RWPE2 (cell line): ENCODE measurements around the gene EFNA5.

ENCODE experiments used
- ATAC-seq: fragments of 200-7000 bp; cut with Tn5 transposase; 3 replicates; pipeline ENCODE4 v1.9.1; 2021; ENCODE audit warnings: low read depth
- DNase-seq: peaks from one replicate; pipeline ENCODE4 v3.0.0-alpha.2; 2020; ENCODE audit warnings: low spot score
- H3K27ac ChIP-seq: fragments of 450-650 bp; 2 replicates; pipeline ENCODE4 v1.5.1; 2017; ENCODE audit warnings: mild to moderate bottlenecking; ENCODE audit not compliant: poor library complexity, severe bottlenecking
- H3K27me3 ChIP-seq: fragments of 250-450 bp; sonication (Bioruptor Pico); 2 replicates; pipeline ENCODE4 v1.5.1; 2021; ENCODE audit warnings: mild to moderate bottlenecking, moderate library complexity; ENCODE audit not compliant: insufficient read depth, poor library complexity, severe bottlenecking
- H3K36me3 ChIP-seq: fragments of 250-450 bp; sonication (Bioruptor Pico); 2 replicates; pipeline ENCODE4 v1.5.1; 2020; ENCODE audit warnings: low read depth, mild to moderate bottlenecking, moderate library complexity
- H3K4me1 ChIP-seq: fragments of 250-450 bp; sonication (Bioruptor Pico); 2 replicates; pipeline ENCODE4 v1.5.1; 2021; ENCODE audit warnings: mild to moderate bottlenecking, moderate library complexity; ENCODE audit not compliant: insufficient read depth, poor library complexity, severe bottlenecking
- H3K4me3 ChIP-seq: fragments of 250-450 bp; sonication (Bioruptor Pico); 2 replicates; pipeline ENCODE4 v1.5.1; 2021; ENCODE audit warnings: mild to moderate bottlenecking, moderate library complexity; ENCODE audit not compliant: severe bottlenecking
- H3K9me3 ChIP-seq: fragments of 250-450 bp; sonication (Bioruptor Pico); 2 replicates; pipeline ENCODE4 v1.5.1; 2021; ENCODE audit warnings: mild to moderate bottlenecking, moderate library complexity; ENCODE audit not compliant: severe bottlenecking
- TF ChIP-seq, protein P1 (sequence below): fragments of 450-650 bp; IDR thresholded peaks from one replicate; pipeline ENCODE4 v1.5.1; 2017; ENCODE audit warnings: mild to moderate bottlenecking, moderate library complexity; ENCODE audit not compliant: poor library complexity, severe bottlenecking

Gene EFNA5

DNA sequence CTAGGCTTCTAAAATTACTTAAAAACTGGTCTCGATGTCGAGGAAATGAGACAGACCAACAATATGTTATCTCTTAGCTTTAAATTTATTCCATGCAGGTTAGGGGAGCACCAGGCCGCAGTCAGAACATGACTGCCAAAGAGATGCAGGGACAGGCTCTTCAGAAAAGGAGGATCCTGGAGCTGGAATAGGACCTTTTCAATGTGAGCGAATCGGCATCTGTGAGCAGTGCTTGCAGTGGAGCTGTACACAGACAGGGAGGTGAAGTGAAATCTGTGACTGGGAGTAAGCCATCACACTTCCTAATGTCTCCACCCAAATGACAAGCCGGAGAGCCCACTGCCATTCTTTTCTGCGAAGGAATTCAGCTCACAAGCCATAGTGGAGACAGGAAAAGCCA is 78.2 kb downstream of the EFNA5 start:
- TF ChIP-seq, protein P1, sequence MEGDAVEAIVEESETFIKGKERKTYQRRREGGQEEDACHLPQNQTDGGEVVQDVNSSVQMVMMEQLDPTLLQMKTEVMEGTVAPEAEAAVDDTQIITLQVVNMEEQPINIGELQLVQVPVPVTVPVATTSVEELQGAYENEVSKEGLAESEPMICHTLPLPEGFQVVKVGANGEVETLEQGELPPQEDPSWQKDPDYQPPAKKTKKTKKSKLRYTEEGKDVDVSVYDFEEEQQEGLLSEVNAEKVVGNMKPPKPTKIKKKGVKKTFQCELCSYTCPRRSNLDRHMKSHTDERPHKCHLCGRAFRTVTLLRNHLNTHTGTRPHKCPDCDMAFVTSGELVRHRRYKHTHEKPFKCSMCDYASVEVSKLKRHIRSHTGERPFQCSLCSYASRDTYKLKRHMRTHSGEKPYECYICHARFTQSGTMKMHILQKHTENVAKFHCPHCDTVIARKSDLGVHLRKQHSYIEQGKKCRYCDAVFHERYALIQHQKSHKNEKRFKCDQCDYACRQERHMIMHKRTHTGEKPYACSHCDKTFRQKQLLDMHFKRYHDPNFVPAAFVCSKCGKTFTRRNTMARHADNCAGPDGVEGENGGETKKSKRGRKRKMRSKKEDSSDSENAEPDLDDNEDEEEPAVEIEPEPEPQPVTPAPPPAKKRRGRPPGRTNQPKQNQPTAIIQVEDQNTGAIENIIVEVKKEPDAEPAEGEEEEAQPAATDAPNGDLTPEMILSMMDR = no peak
- DNase-seq (no peak), ATAC-seq (no peak)
- Histone ChIP-seq H3K4me3 (no peak overlapping the region), H3K27me3 (no peaks in the 10 kb centered on the region), H3K27ac (no peak overlapping the region), H3K9me3 (no peaks in the 10 kb centered on the region), H3K4me1 (peaks cover 13% of the 10 kb centered on the region), H3K36me3 (no peaks in the 10 kb centered on the region)

DNA sequence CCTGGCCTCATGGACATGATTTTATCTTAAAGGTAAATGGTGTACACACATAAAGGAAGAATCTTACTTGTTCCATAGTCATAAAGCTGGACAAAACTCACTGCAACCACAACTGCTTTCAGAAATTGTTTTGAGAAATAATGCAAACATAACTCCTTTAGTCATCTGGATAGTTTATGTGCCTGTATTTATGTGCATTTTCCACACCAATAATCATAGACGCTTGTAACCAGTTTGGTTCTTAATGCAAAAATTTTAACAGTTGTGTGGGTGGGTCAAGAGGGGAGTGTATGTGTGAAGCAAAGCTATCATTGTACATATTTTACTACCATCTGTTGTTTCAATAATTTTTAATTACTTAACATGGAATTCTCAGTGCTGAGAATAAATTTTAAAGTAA is 80.1 kb downstream of the EFNA5 start:
- ATAC-seq (no peak), DNase-seq (no peak)
- H3K9me3 ChIP-seq = no peaks in the 10 kb centered on the region
- TF ChIP-seq, protein P1 = no peak
- H3K4me3 ChIP-seq = no peak overlapping the region
- no peaks in the 10 kb centered on the region for H3K36me3 ChIP-seq
- H3K27ac ChIP-seq = no peak overlapping the region
- H3K27me3 ChIP-seq = no peaks in the 10 kb centered on the region
- H3K4me1 ChIP-seq = peaks cover 13% of the 10 kb centered on the region

DNA sequence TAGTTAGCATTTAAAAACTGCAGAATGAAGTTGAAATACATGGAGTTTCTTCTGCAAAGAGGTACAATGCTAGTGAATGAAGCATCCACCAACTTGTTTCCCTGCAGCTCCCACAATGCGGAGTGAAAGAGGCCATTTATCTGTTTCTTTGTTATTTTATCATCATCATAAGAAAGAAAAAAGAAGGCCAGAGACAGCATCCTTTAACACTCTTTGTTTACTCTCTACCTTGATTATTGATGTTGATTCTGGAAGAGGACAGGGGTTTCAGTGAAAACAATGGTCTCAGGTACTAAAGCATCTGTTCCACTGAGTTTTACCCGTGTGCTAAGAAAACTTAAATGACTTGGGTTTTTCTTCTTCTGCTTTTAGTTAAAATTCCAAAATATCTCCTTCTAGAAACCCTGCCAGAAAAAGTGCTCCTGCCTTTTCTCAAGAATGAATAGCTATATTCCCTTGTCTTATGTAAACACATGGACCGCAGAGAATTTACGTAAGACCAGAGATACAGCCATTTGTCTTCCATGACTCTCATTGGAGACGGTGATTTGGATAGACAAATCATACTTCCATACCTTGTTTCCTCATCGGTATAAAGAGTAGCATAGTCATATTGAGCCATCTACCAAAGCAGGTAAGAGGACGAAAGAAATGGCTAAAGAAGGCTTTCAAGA is 81.1 kb downstream of the EFNA5 start:
- no peak for DNase-seq
- Histone ChIP-seq H3K9me3 (no peaks in the 10 kb centered on the region), H3K4me3 (no peak overlapping the region), H3K4me1 (peaks cover 6% of the 10 kb centered on the region), H3K36me3 (no peaks in the 10 kb centered on the region), H3K27ac (no peak overlapping the region), H3K27me3 (no peaks in the 10 kb centered on the region)
- no peak for ATAC-seq
- TF ChIP-seq, protein P1 = no peak

DNA sequence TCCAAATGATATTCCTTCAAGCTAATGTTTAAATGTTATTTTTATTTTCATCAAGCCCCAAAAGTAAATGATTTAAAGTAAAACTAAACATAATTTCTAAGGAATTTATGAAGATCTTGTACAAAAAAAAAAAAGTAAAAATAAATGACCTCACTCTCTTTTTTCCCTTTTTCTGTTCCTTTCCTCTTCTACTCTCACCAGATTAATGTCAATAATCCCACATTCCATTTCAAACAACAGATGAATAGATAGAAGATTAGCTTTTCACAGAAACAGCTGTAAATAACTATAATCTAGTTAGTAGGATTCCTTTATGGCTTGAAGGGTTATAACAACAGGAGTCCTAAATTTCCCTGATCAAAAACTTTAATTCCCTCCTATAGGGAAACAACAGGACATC is 88.1 kb downstream of the EFNA5 start:
- Histone ChIP-seq H3K27ac (no peak overlapping the region), H3K4me3 (no peak overlapping the region), H3K9me3 (no peaks in the 10 kb centered on the region), H3K4me1 (peaks cover 23% of the 10 kb centered on the region), H3K36me3 (no peaks in the 10 kb centered on the region), H3K27me3 (no peaks in the 10 kb centered on the region)
- DNase-seq (no peak), ATAC-seq (no peak)
- TF ChIP-seq, protein P1 = no peak
